Measurements from ENCODE around the gene AMER1. TPM values are rescaled to one million over a fixed set of nuclear protein-coding genes. Genes with fewer than 3 reads are reported as not detected.
"Not testable (repeated sequence)": the region's sequence is repeated elsewhere in the genome, so short reads cannot be mapped to it uniquely, and the experiment has no call there.

AMER1 gene
- 1 to 10 TPM; 3.4 TPM for total RNA-seq

GRCh38 chrX:64205441-64205734 lies at the start of gene AMER1:
Gene AMER1, minus strand, starts transcription at chrX:64205708. Its CDS starts 12,422 bp downstream, at chrX:64193286.
- H3K4me1 Mint-ChIP-seq (ENCODE audit: low read depth): peaks cover 17% of the 10 kb centered on the region
- POLR2A ChIA-PET: interaction anchor here (1.5 to 2.1 kb wide), 2 partner anchors 14 to 18 kb away, joined by 5 to 7 read pairs; no protein-coding TSS in a partner anchor
- H3K36me3 Mint-ChIP-seq (ENCODE audit: low read depth): no peaks in the 10 kb centered on the region
- no peak for TF ChIP-seq CTCF (IDR thresholded peaks at IDR 0.05)
- CTCF ChIA-PET: no interaction called here
- peak within 1 kb of the TSS; percentile 91 for H3K27ac Mint-ChIP-seq
- no peak for DNase-seq
- peak; percentile 57 for ATAC-seq
- H3K9me3 Mint-ChIP-seq: no peaks in the 10 kb centered on the region
- intact Hi-C loops (cut with micrococcal nuclease): no loop called here
- no peaks in the 10 kb centered on the region for H3K27me3 Mint-ChIP-seq
- H3K4me3 Mint-ChIP-seq: peak within 1 kb of the TSS; percentile 79

- Mint-ChIP-seq H3K27ac (no peak within 1 kb of the TSS), H3K4me1 (ENCODE audit: low read depth) (no peaks in the 10 kb centered on the region), H3K36me3 (ENCODE audit: low read depth) (no peaks in the 10 kb centered on the region), H3K4me3 (no peak within 1 kb of the TSS), H3K27me3 (no peaks in the 10 kb centered on the region), H3K9me3 (no peaks in the 10 kb centered on the region)
- no peak for TF ChIP-seq CTCF (IDR thresholded peaks at IDR 0.05)
- intact Hi-C loops (cut with micrococcal nuclease): no loop called here
- no peak for DNase-seq
- ChIA-PET POLR2A (no interaction called here), CTCF (no interaction called here)
- ATAC-seq: no peak
Measured at GRCh38 chrX:64230123-64230970, 24.8 kb upstream of the AMER1 start, which contains the start of gene ASB12. Gene ASB12, minus strand, starts transcription at chrX:64230607. Its CDS starts 4,957 bp downstream, at chrX:64225650.

GRCh38 chrX:64229154-64229553 lies 23.6 kb upstream of the AMER1 start:
- H3K4me3 Mint-ChIP-seq: no peak overlapping the region
- no peak for ATAC-seq
- CTCF ChIA-PET: no interaction called here

GRCh38 chrX:64218023-64218422 lies 12.5 kb upstream of the AMER1 start:
- no peak for TF ChIP-seq CTCF (IDR thresholded peaks at IDR 0.05)
- DNase-seq (no peak), ATAC-seq (no peak)
- ChIA-PET POLR2A (no interaction called here), CTCF (no interaction called here)
- no peaks in the 10 kb centered on the region for H3K36me3 Mint-ChIP-seq (ENCODE audit: low read depth)
- H3K4me1 Mint-ChIP-seq (ENCODE audit: low read depth): no peaks in the 10 kb centered on the region
- no peak overlapping the region for H3K4me3 Mint-ChIP-seq
- intact Hi-C loops (cut with micrococcal nuclease): no loop called here
- H3K27me3 Mint-ChIP-seq: no peaks in the 10 kb centered on the region
- no peaks in the 10 kb centered on the region for H3K9me3 Mint-ChIP-seq
- H3K27ac Mint-ChIP-seq: no peak overlapping the region

More at GRCh38 chrX:64229154-64229553, 23.6 kb upstream of the AMER1 start:
- no peaks in the 10 kb centered on the region for H3K36me3 Mint-ChIP-seq (ENCODE audit: low read depth)
- no peaks in the 10 kb centered on the region for H3K27me3 Mint-ChIP-seq
- no peak for TF ChIP-seq CTCF (IDR thresholded peaks at IDR 0.05)
- intact Hi-C loops (cut with micrococcal nuclease): no loop called here
- POLR2A ChIA-PET: no interaction called here
- no peaks in the 10 kb centered on the region for H3K4me1 Mint-ChIP-seq (ENCODE audit: low read depth)
- DNase-seq: no peak
- no peak overlapping the region for H3K27ac Mint-ChIP-seq
- no peaks in the 10 kb centered on the region for H3K9me3 Mint-ChIP-seq

- H3K27me3 Mint-ChIP-seq; H3K4me1 Mint-ChIP-seq (ENCODE audit: low read depth); H3K9me3 Mint-ChIP-seq; POLR2A ChIA-PET; DNase-seq; H3K4me3 Mint-ChIP-seq; intact Hi-C loops (cut with micrococcal nuclease); H3K36me3 Mint-ChIP-seq (ENCODE audit: low read depth); CTCF ChIA-PET; H3K27ac Mint-ChIP-seq; ATAC-seq: not testable (repeated sequence)
Measured at GRCh38 chrX:64213989-64214388, 8.5 kb upstream of the AMER1 start.

Measured in activated CD8-positive, alpha-beta T cell treated with anti-CD3 and anti-CD28 coated beads for 36 hours (primary cell).